Measurements from ENCODE around the gene SAMHD1. TPM values are rescaled to one million over a fixed set of nuclear protein-coding genes. Genes with fewer than 3 reads are reported as not detected.

SAMHD1 gene
- total and polyA plus RNA-seq, 11 donors, result 13.9 to 164 (median 39.6) TPM

- Histone ChIP-seq H3K9me3 (no peaks in the 10 kb centered on the region), H3K4me1 (peaks cover 9 to 81% (median 59%) of the 10 kb centered on the region in 12 donors), H3K27ac (peak overlapping the region; percentile 85 to 97 (median 92)), H3K4me3 (peak overlapping the region in 11 of 12 donors; percentile 60 to 87 (median 70)), H3K36me3 (peaks cover 0 to 5% (median 0%) of the 10 kb centered on the region in 9 donors), H3K27me3 (no peaks in the 10 kb centered on the region)
- no peak for TF ChIP-seq CTCF (IDR thresholded peaks at IDR 0.05)
- TF ChIP-seq POLR2A (IDR thresholded peaks at IDR 0.05), result no peak
- 57 to 70% (median 66%) methylated on average over 14 of the region's 14 CpGs for WGBS, 4 donors
- DNase-seq, result no peak
- ATAC-seq, result no peak
- intact Hi-C loops (cut with DNase I), result loop anchor here (2.0 to 10.0 kb wide), 12 partner anchors 28 to 316 kb away; partner anchors contain the start of genes DSN1 (in 3 of the 10), MYL9 (in 1 of the 10) and RAB5IF (in 1 of the 10)
These were observed 90.5 kb downstream of the SAMHD1 start for GRCh38 chr20:36860811-36861624.

GRCh38 chr20:36860339-36860738, 91.2 kb downstream of the SAMHD1 start:
- Histone ChIP-seq H3K4me1 (peaks cover 16 to 88% (median 65%) of the 10 kb centered on the region in 12 donors), H3K9me3 (no peaks in the 10 kb centered on the region), H3K27me3 (no peaks in the 10 kb centered on the region), H3K27ac (peak overlapping the region in 11 of 12 donors; percentile 58 to 97 (median 93)), H3K4me3 (peak overlapping the region in 7 of 12 donors; percentile 60 to 76 (median 63)), H3K36me3 (peaks cover 0 to 5% (median 0%) of the 10 kb centered on the region in 9 donors)
- WGBS, 4 donors, result 36 to 52% (median 42%) methylated on average over 5 of the region's 5 CpGs
- intact Hi-C loops (cut with DNase I), result loop anchor here (2.0 to 10.0 kb wide), 12 partner anchors 28 to 316 kb away; partner anchors contain the start of genes DSN1 (in 3 of the 10), MYL9 (in 1 of the 10) and RAB5IF (in 1 of the 10)
- TF ChIP-seq CTCF (IDR thresholded peaks at IDR 0.05) (no peak), POLR2A (IDR thresholded peaks at IDR 0.05) (no peak)
- DNase-seq (no peak), ATAC-seq (no peak)

- TF ChIP-seq CTCF (IDR thresholded peaks at IDR 0.05), result no peak
- no peak for TF ChIP-seq POLR2A (IDR thresholded peaks at IDR 0.05)
These were observed 91.7 kb downstream of the SAMHD1 start for GRCh38 chr20:36859700-36860330.

GRCh38 chr20:36859282-36859555, 92.3 kb downstream of the SAMHD1 start:
- Histone ChIP-seq H3K9me3 (no peaks in the 10 kb centered on the region), H3K36me3 (peaks cover 0 to 5% (median 0%) of the 10 kb centered on the region in 9 donors), H3K27ac (peak overlapping the region in 11 of 12 donors; percentile 16 to 97 (median 91)), H3K4me1 (peaks cover 21 to 93% (median 72%) of the 10 kb centered on the region in 12 donors), H3K27me3 (no peaks in the 10 kb centered on the region), H3K4me3 (no peak overlapping the region)
- no peak for DNase-seq
- intact Hi-C loops (cut with DNase I), result no loop called here
- WGBS, 4 donors, result 39 to 56% (median 44%) methylated on average over 4 of the region's 4 CpGs
- ATAC-seq, result no peak
- TF ChIP-seq CTCF (IDR thresholded peaks at IDR 0.05) (no peak), POLR2A (IDR thresholded peaks at IDR 0.05) (no peak)

More at GRCh38 chr20:36859700-36860330, 91.7 kb downstream of the SAMHD1 start:
- intact Hi-C loops (cut with DNase I), result loop anchor here (2.0 to 10.0 kb wide), 12 partner anchors 27 to 315 kb away; partner anchors contain the start of genes DSN1 (in 3 of the 10), MYL9 (in 1 of the 10) and RAB5IF (in 1 of the 10)
- peak overlapping the region in 11 of 12 donors; percentile 16 to 97 (median 91) for H3K27ac ChIP-seq
- peaks cover 0 to 5% (median 0%) of the 10 kb centered on the region in 9 donors for H3K36me3 ChIP-seq
- ATAC-seq (no peak), DNase-seq (peak in 1 of 5 donors; percentile 14)
- H3K4me1 ChIP-seq, result peaks cover 21 to 93% (median 71%) of the 10 kb centered on the region in 12 donors
- peak overlapping the region in 1 of 12 donors; percentile 4 for H3K4me3 ChIP-seq
- no peaks in the 10 kb centered on the region for H3K27me3 ChIP-seq
- H3K9me3 ChIP-seq, result no peaks in the 10 kb centered on the region
- 48 to 60% (median 53%) methylated on average over 6 of the region's 6 CpGs for WGBS, 4 donors
